HL-60/S4 (cell line): ENCODE data around the gene ABCA5.
"Not testable (repeated sequence)": the region's sequence is repeated elsewhere in the genome, so short reads cannot be mapped to it uniquely, and the experiment has no call there.

ENCODE experiments used
- in situ Hi-C: fragments of 300-500 bp; cut with MboI; formaldehyde crosslinking; loops from 2 replicates; pipeline ENCODE4 v1.14.3; 2022; ENCODE audit warnings: low sequenced_read_pairs

The ABCA5 gene

DNA sequence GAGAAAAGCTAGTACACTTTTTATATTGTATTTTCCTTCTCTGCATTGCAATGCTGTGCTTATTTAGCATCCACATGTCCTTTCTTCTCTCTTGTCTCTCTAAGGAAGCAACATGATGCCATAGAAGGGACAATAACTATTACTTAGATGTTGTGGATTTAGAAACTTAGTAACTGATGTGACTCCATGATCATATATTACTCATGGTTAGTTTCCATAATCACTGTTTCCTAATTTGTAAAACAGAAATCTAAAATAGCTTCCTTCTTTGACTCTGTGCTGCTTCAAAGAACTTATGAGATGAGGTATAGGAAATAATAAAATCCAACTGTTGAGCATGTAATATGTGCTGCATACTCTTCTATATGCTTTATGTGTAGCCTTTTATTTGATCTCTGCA lies 6.6 kb upstream of the ABCA5 start:
- in situ Hi-C loops = no loop called here

DNA sequence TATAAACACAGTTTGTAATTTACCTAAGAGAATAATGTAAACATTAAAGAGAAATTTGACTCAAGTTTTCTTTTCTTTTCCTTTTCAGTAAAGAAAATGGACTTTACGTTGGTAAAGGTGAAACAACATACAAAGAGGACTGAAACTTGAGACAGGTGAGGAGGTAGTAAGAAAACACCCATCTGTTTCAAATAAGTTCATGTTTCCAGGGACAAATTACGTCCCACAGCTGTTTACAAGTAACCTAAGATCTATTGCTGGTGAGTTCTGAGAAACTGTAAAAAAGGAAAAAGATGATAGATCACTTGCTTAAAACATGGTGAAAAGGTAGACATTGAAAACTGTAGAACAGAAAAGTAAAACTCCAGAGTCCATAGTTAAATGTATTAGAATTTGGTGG lies 4.8 kb upstream of the ABCA5 start:
- in situ Hi-C loops = no loop called here

DNA sequence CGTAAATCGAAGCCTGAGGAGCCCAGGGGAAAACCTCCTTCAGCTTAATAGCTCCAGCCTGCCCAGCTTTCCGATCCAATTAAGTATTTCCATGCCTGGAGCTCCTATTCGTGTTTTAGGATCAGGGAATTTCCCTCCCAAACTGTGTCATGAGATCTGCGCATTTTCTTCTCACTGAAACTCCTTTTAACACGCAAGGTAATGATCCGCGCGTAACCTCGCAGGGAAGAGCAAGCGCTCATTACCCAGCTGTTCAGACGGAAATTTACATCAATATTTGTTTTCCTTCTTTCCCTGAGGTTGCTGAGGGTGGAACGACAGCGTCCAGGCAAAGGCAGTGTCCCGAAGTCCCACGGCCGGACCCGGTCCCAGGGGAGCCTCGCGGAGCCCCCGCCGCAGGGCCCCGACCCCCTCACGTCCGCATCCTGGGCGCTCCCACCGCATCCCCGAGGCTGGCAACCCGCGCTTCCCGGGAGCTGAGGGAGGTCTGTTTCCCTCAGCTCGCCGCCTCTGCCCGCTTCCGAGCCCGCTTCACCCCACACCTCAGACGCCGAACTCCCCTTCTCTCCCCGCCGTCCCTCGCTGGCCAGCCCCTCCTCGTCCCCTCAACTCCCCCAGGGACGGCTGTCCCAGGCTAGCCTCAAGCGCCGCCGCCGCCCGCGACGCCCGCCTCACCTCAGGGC lies 415 bp downstream of the ABCA5 start:
- in situ Hi-C loops = no loop called here

DNA sequence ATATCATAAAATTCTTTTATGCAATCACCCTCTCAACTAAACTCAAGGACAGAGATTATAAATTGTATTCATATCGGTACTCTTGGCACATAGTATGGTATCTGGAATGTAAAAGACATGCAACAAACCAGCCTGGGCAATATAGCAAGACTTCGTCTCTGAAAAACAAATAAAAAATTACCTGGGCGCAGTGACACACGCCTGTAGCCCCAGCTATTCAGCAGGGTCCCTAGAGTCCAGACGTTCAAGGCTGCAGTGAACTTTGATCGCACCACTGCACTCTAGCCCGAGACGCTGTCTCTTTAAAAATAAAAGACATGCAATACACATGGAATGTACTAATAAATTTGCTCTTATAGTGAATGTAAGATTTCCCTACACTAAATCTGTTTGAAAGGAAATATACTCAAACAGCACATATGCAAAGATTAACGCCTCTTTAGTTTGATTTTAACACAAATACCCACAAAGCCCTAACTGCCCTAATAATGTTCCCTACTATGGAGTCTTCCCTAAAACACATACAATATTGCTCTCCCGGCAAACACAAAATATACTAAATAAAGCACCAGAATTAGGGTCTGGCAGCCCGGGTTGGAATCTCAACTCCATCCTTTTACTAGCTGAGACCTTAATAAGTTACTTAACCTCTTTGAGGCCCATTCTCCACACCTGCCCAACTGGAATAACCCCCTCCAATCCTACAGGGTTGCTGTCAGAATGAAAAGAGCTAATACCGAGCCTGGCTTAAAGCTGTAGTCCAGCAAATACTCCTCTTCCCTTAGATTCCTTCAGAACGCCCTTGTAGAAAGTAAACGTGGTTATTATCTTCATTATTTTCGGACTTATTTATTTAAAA lies 1.2 kb downstream of the ABCA5 start:
- in situ Hi-C loops = no loop called here

DNA sequence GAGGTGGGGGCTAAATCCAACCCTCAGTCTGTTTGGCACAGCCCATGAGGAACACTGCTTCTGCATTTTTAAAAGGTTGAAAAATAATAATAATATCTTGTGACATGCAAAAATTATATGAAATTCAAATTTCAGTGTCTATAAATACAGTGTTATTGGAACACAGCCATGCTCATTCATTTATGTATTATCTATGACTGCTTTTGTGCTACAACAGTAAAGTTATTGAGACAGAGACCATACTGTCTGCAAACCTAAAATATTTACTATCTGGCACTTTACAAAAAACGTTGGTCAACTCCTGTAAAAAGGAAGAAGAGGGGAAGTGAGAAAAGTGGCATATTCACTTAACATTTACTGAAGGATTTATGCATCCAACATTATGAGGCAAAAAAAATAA lies 3.1 kb downstream of the ABCA5 start:
- in situ Hi-C loops = no loop called here

DNA sequence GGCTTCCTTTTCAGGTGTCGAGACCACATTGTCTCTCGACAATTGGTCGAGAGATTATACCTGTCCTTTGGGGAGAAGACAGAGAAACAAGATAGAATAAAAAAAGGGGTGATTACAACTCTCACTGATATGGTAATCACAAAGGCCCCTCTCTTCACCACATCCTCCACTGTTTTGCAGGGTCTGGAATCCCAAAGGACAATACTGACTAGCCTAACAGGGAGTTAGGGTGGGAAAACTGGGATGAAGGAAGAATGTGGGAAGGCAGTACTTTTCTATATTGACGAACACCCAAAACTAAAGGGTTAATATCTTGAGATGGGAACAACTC lies 6.1 kb downstream of the ABCA5 start:
- in situ Hi-C loops = no loop called here

DNA sequence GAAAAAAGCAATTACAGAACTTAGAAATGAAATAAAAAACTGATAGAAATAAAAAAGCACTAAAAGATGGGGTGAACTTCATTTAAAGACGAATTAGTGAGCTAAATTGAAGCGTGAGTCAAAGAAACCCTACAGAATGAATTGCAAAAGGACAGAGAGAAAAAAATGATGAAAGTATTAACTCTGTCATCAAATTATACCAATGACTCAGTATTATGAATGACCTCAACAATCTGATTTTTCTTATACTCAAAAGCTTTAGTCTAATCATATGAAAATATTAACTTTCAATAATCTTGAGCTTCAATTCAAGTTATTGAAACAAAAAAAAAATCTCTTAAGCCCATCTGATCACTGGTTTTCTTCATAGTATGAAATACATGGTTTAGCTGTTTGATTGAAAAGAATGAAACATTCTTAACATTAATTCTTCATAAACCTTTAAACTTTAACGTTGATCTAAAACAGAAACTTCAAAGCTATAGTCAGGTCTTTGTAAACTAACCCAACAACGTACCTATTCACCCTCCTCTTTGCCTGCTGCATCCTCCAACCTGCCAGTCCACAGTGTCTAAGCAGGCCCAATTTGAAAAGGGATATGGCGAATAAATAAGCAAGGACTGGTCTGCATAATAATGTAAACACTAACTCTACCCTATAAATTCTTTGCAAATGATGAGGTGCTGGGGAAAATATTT lies 6.6 kb downstream of the ABCA5 start:
- in situ Hi-C loops = no loop called here

DNA sequence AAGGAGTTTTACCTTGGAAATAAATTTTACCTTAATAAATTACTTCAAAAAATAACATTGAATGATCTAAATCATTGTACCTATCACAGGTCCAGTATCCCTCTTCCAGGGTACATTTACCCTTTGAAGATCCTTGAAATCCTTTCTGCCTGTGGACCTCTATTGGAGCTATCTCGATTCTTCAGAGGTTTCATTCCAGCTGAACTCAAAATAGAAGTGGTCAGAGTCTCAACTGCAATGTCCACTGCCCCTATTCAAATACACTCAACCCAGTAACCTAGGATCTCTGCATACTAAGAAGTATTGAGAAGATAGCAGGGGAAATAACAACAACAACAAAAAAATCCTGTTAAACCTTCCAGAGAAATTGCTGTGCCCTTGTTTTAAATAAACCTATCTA lies 9.3 kb downstream of the ABCA5 start:
- in situ Hi-C loops = no loop called here

DNA sequence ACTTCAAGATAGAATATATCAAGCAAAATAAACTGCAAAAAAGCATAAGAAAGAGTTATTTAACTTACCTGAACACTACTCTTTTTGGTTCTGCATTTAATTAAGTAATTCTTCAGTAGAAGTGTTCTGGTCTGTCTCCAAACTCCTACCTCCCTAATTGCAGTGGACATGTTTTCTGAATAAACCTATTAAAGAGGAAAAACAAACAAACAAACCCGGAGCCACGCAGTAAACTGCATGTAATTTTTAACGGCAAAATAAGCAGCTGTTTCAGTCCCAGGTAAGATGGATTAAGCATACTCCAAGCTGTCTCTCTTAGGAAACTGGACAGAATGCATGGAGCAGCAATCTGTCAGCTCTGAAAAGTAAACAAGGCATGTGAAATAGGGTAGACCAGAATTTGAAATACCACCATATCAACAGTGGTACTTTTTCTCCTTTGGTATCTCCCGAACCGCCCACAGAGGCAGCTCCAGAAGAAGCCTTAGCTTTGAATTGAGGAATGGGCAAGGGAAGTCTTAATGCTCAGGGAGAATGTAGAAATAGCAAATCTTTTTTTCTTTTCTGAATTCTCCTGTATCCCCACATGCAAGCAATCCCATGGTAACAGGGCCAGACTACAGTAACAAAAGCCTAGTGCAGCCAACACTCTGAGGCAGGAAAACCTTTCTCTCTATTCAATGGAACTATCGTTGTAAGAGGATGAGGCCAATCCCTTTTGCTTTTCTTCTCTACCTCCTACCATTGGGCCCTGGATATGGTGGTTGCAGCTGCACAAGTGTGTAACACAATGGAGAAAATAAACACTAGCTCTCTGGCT lies 12.5 kb downstream of the ABCA5 start:
- in situ Hi-C loops = no loop called here

DNA sequence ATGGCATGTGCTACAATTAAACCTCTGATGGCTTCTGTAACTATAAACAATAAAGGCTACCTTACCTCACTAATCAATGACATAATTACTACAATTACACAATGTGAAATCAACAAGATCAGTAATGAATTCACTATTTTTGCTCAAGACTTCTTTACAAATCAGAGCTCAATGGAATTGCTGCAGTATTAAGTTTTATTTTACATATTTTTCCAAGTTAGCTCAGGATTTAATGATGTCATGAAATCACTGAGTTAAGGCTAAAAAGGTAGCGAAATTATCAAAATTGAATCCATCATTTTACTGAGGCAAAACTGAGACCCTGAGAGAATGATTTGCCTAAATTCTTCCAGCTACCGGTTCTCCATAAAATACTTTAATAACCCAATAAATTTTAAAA lies 21.8 kb downstream of the ABCA5 start:
- in situ Hi-C loops = no loop called here

DNA sequence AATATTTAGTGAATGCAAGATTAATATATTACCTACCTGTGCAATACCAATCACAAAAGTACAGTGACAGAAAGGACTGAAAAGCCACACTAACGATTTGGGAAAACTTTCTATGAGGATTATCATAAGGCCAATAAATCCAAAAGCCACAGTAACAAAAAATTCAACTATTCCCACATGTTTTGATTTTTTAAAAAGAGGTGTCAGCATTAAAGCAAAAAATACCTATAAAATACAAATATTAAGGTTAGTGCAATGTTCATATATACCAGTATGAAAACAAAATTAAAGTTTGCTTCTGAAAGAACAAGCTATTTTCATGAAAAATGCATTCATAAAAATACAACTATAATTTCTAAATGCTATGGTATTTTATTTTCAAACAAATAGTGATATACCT lies 24.3 kb downstream of the ABCA5 start:
- in situ Hi-C loops = no loop called here

DNA sequence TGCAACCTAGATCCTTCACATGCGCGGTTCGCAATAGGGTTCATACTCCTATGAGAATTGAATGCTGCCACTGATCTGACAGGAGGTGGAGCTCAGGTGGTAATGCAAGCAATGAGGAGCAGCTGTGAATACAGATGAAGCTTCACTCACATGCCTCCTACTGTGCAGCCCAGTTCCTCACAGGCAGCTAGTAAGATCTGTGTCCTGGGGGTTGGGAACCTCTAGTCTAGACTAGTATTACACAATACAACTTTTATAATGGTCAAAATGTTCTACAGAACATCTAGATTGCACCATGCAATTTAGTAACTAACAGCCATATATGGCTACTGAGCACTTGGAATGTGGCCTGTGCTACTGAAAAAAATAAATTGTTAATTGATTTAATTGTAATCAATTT lies 26.7 kb downstream of the ABCA5 start:
- in situ Hi-C loops = no loop called here

DNA sequence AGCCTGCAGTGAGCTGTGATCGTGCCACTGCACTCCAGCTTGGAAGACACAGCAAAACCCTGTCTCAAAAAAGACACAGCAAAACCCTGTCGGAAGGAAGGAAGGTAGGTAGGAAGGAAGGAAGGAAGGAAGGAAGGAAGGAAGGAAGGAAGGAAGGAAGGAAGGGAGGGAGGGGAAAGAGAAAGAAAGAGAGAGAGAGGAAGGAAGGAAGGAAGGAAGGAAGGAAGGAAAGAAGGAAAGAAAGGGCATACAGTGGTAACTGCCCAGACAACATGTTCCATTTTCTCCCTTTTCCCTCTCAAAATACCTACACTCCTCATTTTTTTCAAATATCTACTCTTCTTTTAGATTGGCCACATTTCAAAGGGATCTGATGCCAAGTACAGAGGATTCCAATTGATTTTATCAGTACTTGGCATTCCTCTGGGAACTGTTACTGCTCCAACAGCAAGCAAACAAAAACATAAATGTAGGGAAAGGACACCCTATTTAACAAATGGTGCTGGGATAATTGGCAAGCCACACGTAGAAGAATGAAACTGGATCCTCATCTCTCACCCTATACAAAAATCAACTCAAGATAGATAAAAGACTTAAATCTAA lies 28.7 kb downstream of the ABCA5 start:
- in situ Hi-C loops = not testable (repeated sequence)

DNA sequence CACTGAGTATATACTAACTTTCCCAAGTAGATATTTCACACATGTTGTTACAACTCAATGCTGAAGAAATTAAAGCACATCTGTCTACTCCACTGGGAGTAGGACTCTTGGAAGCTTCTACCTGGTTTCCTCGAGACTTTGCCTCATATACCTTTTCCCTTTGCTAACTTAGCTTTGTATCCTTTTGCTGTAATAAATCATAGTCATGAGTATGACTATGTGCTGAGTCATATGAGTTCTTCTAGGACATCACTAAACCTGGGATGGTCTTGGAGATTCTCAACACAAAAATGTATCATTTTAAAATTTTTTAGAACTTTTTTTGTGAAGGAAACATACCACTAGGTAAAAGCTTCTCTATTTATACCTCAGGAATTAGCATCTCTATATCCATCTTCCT lies 39.8 kb downstream of the ABCA5 start:
- in situ Hi-C loops = no loop called here

DNA sequence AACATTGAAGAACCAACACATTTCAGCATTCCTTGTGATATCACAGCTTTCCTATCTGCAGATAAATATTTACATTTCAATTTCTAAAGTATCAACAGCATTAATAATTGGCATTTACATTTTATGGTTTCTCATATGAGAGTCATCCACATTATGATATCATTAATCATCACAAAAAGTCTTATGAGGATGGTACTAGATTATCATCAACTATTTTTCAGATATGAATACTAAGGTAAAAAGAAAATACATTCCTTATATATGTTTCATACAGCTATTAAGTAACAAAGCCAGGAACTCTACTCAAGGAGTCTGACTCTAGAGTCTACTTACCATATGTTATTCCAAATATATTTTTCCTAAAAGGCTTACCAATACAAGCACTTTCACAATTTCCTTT lies 40.7 kb downstream of the ABCA5 start:
- in situ Hi-C loops = no loop called here

DNA sequence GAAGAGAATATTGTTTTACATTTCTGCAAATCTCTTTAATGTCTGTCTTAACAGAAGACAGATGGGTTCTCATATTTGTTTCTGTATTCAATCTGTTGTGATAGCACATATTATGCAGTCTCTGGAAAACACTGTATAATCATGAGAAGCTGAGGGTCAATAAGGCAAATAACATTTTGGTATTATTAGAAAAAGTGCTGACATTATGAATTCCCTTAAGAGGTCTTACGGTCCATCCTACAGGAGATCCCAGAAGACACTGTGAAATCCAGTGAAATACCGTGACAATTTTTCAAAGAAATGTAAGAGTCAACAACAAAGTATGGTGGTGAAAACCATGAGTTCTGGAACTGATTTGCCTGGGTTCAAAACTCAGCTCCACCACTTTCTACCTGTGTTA lies 42.3 kb downstream of the ABCA5 start:
- in situ Hi-C loops = no loop called here

DNA sequence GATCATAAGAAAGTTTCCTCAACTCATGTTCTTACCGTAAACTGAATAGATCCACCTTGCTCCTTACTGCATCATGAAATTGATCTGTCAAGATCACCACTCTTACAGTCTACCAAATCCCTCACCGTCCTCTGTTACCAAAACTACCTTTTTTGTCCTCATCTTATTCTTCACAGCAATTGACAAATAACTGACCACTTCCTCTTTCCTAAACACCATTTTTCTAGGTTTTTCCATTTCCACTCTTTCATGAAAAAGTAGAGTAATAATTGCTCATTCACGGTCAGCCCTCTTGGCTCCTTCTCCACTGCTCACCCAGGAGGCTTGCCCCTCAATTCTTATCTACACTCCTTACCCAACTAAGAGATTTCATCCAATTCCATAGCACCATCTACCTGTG lies 44.9 kb downstream of the ABCA5 start:
- in situ Hi-C loops = no loop called here

DNA sequence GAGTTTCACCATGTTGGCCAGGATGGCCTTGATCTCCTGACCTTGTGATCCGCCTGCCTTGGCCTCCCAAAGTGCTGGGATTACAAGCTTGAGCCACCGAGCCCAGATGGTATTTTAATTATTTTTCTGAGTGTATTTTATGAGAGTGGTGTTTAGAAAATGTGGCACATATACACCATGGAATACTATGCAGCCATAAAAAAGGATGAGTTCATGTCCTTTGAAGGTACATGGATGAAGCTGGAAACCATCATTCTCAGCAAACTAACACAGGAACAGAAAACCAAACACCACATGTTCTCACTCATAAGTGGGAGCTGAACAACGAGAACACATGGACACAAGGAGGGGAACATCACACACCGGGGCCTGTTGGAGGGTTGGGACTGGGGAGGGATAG lies 50.7 kb downstream of the ABCA5 start:
- in situ Hi-C loops = not testable (repeated sequence)

DNA sequence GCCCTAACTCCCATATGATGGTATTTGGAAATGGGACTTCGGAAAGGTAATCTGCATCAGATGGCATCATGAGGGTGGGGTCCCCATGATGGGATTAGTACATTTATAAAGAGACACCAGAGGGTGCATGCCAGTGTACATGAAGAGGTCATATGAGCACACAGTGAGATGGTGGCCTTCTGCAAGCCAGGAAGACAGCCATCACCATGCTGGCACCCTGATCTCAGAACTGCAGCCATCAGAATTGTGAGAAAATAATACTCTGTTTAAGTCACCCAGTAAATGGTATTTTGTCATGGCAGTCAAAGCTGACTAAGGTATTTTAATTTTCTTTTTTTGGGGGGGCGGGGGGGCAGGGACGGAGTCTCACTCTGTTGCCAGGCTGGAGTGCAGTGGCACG lies 51.2 kb downstream of the ABCA5 start:
- in situ Hi-C loops = no loop called here

DNA sequence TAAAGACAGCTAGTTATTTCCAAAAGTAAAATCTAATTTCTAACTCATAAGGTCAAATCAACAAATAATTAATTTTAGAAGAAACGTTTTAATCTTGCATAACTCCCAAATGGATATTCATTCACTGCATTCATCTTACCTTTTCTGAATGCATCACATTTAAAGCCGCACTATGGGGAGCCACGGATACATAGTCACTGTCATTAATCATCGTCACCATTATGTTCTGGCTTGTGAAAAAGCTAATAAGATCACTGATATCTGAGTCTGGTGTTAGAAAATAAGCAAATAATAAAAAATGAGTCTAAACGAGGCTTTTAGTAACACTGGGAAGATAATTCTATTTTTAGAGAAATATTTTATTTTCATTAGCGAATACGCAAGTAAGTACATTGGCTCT lies 55.9 kb downstream of the ABCA5 start:
- in situ Hi-C loops = no loop called here
